Panc1 (cell line): ENCODE results near the gene RNF220. TPM values are rescaled to one million over a fixed set of nuclear protein-coding genes. Genes with fewer than 3 reads are reported as not detected.

Source experiments
- ATAC-seq: fragments of 200-7000 bp; cut with Tn5 transposase; 2 replicates; pipeline ENCODE4 v1.9.1; 2020; ENCODE audit warnings: mild to moderate bottlenecking, moderate library complexity
- BruUV-seq: library from RNA; stranded (reverse); fragments of 400-500 nt; replicated peaks from 2 replicates; lab custom pipeline; 2021; lab: Mats Ljungman, UMichigan
- CTCF ChIA-PET: fragments of 300-600 bp; sonication (Branson Sonifier 250); formaldehyde crosslinking; loops from one replicate; lab custom pipeline; 2022; ENCODE audit warnings: antibody characterized with exemption; lab: Charles Lee
- POLR2A ChIA-PET: fragments of 300-600 bp; sonication (Branson Sonifier 250); formaldehyde crosslinking; loops from one replicate; lab custom pipeline; 2022; ENCODE audit warnings: antibody characterized with exemption; lab: Charles Lee
- DNase-seq: peaks from one replicate; pipeline ENCODE4 v3.0.0-alpha.2; 2010; ENCODE audit warnings: low read depth, low spot score
- H3K27ac ChIP-seq: 2 replicates; pipeline ENCODE4 v1.5.1; 2011; ENCODE audit warnings: mild to moderate bottlenecking, low read length, inconsistent platforms
- H3K27me3 ChIP-seq: fragments of 200-500 bp; sonication (Bioruptor generic); 2 replicates; pipeline ENCODE4 v1.6.0; 2014; ENCODE audit warnings: low read length, inconsistent platforms; ENCODE audit not compliant: control insufficient read depth, insufficient read depth
- H3K36me3 ChIP-seq: fragments of 200-500 bp; sonication (Bioruptor generic); 2 replicates; pipeline ENCODE4 v1.5.1; 2014; ENCODE audit warnings: inconsistent platforms, mild to moderate bottlenecking, low read length, moderate library complexity; ENCODE audit not compliant: control insufficient read depth, insufficient read depth
- H3K4me1 ChIP-seq: 2 replicates; pipeline ENCODE4 v1.5.1; 2011; ENCODE audit warnings: inconsistent platforms, mild to moderate bottlenecking, low read length, moderate library complexity; ENCODE audit not compliant: control insufficient read depth, insufficient read depth
- H3K4me3 ChIP-seq, 2 experiments: 2 replicates each; pipeline ENCODE4 v1.5.1; 2011 to 2012; ENCODE audit warnings: low read depth in 2 of 2, low read length in 2 of 2, mild to moderate bottlenecking in 2 of 2, inconsistent platforms in 1 of 2, moderate library complexity in 1 of 2
- H3K9me3 ChIP-seq: fragments of 200-500 bp; sonication (Bioruptor generic); 2 replicates; pipeline ENCODE4 v1.5.1; 2014; ENCODE audit warnings: low read depth, mild to moderate bottlenecking, inconsistent platforms, low read length, moderate library complexity; ENCODE audit not compliant: control insufficient read depth, insufficient read depth
- POLR2AphosphoS5 ChIP-seq: IDR thresholded peaks from 2 replicates; pipeline ENCODE4 v1.6.1; 2012; ENCODE audit warnings: mild to moderate bottlenecking, low read depth, low read length, moderate library complexity
- SIN3A ChIP-seq: IDR thresholded peaks from 2 replicates; pipeline ENCODE4 v1.6.1; 2012; ENCODE audit warnings: low read depth, mild to moderate bottlenecking, low read length, moderate library complexity, borderline replicate concordance; ENCODE audit not compliant: insufficient read depth
- TCF7L2 ChIP-seq: IDR thresholded peaks from 2 replicates; pipeline ENCODE4 v1.6.1; 2011; ENCODE audit warnings: mild to moderate bottlenecking, low read depth, low read length, inconsistent platforms
- in situ Hi-C: cut with HindIII; loops from 2 replicates; pipeline ENCODE4 v1.10.0; 2016; ENCODE audit warnings: low sequenced_read_pairs, low pct_unique_long_range_greater_than_20kb
- intact Hi-C: fragments of 100-400 bp; cut with micrococcal nuclease; formaldehyde crosslinking; loops from one replicate; pipeline ENCODE4 v1.10.0; 2022; ENCODE audit not compliant: unreplicated experiment
- total RNA-seq: library from RNA; stranded (reverse); gene quantifications from one replicate; pipeline ENCODE4 v1.2.1, GENCODE V29; 2021; ENCODE audit not compliant: unreplicated experiment
- TF ChIP-seq, protein P1 (sequence below), 2 experiments: IDR thresholded peaks; 2 replicates each; pipeline ENCODE4 v1.6.1; 2011 to 2012; ENCODE audit warnings: low read depth in 2 of 2, control low read depth in 1 of 2, low read length in 1 of 2, mild to moderate bottlenecking in 1 of 2, moderate library complexity in 1 of 2; ENCODE audit not compliant: insufficient read depth in 1 of 2
- TF ChIP-seq, protein P2 (sequence below): fragments of 450-650 bp; IDR thresholded peaks from 2 replicates; pipeline ENCODE4 v1.5.1; 2017; ENCODE audit warnings: mild to moderate bottlenecking

Gene RNF220
- total RNA-seq, 1 experiment from 2014 or later, result 64.9 TPM

DNA sequence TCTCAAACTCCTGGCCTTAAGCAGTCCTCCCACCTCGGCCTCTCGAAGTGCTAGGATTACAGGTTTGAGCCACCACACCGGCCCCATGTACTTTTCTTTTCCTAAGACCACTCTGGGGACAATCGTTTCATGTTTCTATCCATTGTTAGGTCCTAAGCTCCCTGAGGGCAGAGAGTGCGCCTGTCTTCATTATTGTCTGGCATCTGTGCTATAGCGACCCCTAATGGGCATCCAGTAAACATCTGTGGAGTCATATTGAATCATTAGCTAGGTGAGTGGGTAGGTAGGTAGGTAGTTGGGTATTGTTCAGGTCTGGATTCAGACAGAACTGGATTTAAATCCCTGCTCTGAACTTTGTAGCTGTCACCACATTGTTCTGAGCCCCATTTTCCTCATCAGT is 203.1 kb downstream of the RNF220 start:
- BruUV-seq, result no TSS peak
- intact Hi-C loops (no loop called here), in situ Hi-C loops (no loop called here)
- CTCF ChIA-PET, result interaction anchor here (0.6 to 1.1 kb wide), 3 partner anchors 44 to 447 kb away, joined by 3 to 6 read pairs (median 4); no protein-coding TSS in a partner anchor
- no peak for DNase-seq
- no peak for ATAC-seq
- Histone ChIP-seq H3K4me3 (no peak overlapping the region), H3K36me3 (no peaks in the 10 kb centered on the region), H3K4me1 (no peaks in the 10 kb centered on the region), H3K27ac (no peak overlapping the region), H3K27me3 (no peaks in the 10 kb centered on the region), H3K9me3 (no peaks in the 10 kb centered on the region)
- POLR2A ChIA-PET, result no interaction called here
- TF ChIP-seq SIN3A (no peak), TCF7L2 (no peak), POLR2AphosphoS5 (no peak)
- TF ChIP-seq, protein P1, sequence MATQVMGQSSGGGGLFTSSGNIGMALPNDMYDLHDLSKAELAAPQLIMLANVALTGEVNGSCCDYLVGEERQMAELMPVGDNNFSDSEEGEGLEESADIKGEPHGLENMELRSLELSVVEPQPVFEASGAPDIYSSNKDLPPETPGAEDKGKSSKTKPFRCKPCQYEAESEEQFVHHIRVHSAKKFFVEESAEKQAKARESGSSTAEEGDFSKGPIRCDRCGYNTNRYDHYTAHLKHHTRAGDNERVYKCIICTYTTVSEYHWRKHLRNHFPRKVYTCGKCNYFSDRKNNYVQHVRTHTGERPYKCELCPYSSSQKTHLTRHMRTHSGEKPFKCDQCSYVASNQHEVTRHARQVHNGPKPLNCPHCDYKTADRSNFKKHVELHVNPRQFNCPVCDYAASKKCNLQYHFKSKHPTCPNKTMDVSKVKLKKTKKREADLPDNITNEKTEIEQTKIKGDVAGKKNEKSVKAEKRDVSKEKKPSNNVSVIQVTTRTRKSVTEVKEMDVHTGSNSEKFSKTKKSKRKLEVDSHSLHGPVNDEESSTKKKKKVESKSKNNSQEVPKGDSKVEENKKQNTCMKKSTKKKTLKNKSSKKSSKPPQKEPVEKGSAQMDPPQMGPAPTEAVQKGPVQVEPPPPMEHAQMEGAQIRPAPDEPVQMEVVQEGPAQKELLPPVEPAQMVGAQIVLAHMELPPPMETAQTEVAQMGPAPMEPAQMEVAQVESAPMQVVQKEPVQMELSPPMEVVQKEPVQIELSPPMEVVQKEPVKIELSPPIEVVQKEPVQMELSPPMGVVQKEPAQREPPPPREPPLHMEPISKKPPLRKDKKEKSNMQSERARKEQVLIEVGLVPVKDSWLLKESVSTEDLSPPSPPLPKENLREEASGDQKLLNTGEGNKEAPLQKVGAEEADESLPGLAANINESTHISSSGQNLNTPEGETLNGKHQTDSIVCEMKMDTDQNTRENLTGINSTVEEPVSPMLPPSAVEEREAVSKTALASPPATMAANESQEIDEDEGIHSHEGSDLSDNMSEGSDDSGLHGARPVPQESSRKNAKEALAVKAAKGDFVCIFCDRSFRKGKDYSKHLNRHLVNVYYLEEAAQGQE (IDR thresholded peaks at IDR 0.05; ENCODE audit: insufficient read depth in 1 of 2, low read depth in 2 of 2, low read length in 1 of 2), result no peak
- TF ChIP-seq, protein P2, sequence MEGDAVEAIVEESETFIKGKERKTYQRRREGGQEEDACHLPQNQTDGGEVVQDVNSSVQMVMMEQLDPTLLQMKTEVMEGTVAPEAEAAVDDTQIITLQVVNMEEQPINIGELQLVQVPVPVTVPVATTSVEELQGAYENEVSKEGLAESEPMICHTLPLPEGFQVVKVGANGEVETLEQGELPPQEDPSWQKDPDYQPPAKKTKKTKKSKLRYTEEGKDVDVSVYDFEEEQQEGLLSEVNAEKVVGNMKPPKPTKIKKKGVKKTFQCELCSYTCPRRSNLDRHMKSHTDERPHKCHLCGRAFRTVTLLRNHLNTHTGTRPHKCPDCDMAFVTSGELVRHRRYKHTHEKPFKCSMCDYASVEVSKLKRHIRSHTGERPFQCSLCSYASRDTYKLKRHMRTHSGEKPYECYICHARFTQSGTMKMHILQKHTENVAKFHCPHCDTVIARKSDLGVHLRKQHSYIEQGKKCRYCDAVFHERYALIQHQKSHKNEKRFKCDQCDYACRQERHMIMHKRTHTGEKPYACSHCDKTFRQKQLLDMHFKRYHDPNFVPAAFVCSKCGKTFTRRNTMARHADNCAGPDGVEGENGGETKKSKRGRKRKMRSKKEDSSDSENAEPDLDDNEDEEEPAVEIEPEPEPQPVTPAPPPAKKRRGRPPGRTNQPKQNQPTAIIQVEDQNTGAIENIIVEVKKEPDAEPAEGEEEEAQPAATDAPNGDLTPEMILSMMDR, result peak; percentile 69

DNA sequence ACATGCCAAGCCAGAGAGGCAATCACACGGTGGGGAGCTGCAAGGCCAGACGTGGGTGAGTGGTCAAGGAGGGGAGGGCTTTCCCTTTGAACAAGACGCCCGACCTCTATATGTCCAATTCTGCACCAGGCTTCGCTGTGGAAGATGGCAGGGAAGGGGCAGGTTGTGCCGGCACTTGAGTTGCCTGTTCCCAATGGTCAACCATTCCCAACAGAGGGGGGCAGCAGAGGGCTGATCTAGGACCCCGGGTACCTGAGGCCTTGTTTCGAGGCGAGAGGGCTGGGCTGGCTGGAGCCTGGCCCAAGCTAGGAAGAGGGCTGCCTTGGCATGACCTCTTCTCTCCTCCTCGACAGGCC is 204.3 kb downstream of the RNF220 start:
- Histone ChIP-seq H3K27me3 (no peaks in the 10 kb centered on the region), H3K27ac (no peak overlapping the region), H3K4me3 (no peak overlapping the region), H3K9me3 (no peaks in the 10 kb centered on the region), H3K4me1 (no peaks in the 10 kb centered on the region), H3K36me3 (no peaks in the 10 kb centered on the region)
- in situ Hi-C loops (no loop called here), intact Hi-C loops (no loop called here)
- peak; percentile 70; the same call in 1 of the 2 replicates for ATAC-seq
- no peak for DNase-seq
- ChIA-PET CTCF (interaction anchor here (1.8 kb wide), 1 partner anchor 43 kb away, joined by 4 read pairs; no protein-coding TSS in a partner anchor), POLR2A (no interaction called here)
- BruUV-seq, result no TSS peak
- TF ChIP-seq, protein P2, result no peak; the same call in 1 of the 2 replicates
- TF ChIP-seq, protein P1 (IDR thresholded peaks at IDR 0.05; ENCODE audit: insufficient read depth in 1 of 2, low read depth in 2 of 2, low read length in 1 of 2), result no peak
